B cell (primary cell): ENCODE results near the gene RSBN1L. TPM values are rescaled to one million over a fixed set of nuclear protein-coding genes. Genes with fewer than 3 reads are reported as not detected.

Experiments used
- ATAC-seq: fragments of 200-7000 bp; cut with Tn5 transposase; one replicate; pipeline ENCODE4 v1.10.0; 2021; ENCODE audit warnings: low read depth, mild to moderate bottlenecking, moderate number of reproducible peaks, moderate library complexity
- CTCF ChIA-PET: fragments of 350-600 bp; sonication (Branson Sonifier 250); formaldehyde crosslinking; loops from one replicate; lab custom pipeline; 2021; ENCODE audit warnings: antibody characterized with exemption, inconsistent platforms; lab: Charles Lee
- POLR2A ChIA-PET: fragments of 350-600 bp; sonication (Branson Sonifier 250); formaldehyde crosslinking; loops from one replicate; lab custom pipeline; 2021; ENCODE audit warnings: antibody characterized with exemption; lab: Charles Lee
- DNase-seq: peaks from one replicate; pipeline ENCODE4 v3.0.0; 2013
- H2AFZ ChIP-seq: 2 replicates; pipeline ENCODE4 v1.6.1; 2012; ENCODE audit warnings: mild to moderate bottlenecking, low read depth, low read length; ENCODE audit not compliant: insufficient read depth, poor library complexity, severe bottlenecking
- H3K27ac ChIP-seq, 2 donors: 1 replicate in 1 of 2; 2 replicates in 1 of 2; pipeline ENCODE4 v1.5.1; 2012 to 2013; ENCODE audit warnings: low read length in 2 of 2, mild to moderate bottlenecking in 2 of 2, moderate library complexity in 1 of 2
- H3K27me3 ChIP-seq, 4 experiments: fragments of 200-600 bp in 1 of 4; sonication (generic) in 1 of 4; replicated peaks in 1 of 4; 1 replicate in 2 of 4; 2 replicates in 2 of 4; pipeline versions ENCODE4 v1.6.1 to v1.7.0; 2013 to 2016; ENCODE audit warnings: low read length in 3 of 4, mild to moderate bottlenecking in 2 of 4, mixed read lengths in 1 of 4, moderate library complexity in 1 of 4; ENCODE audit not compliant: insufficient read depth in 4 of 4, control insufficient read depth in 3 of 4; ENCODE audit errors: control extremely low read depth in 1 of 4
- H3K36me3 ChIP-seq, 2 experiments: replicated peaks in 1 of 2; 1 replicate in 1 of 2; 2 replicates in 1 of 2; pipeline versions ENCODE4 v1.6.1 to v1.7.1; 2013; ENCODE audit warnings: low read length in 1 of 2; ENCODE audit not compliant: insufficient read depth in 2 of 2, control insufficient read depth in 1 of 2; ENCODE audit errors: control extremely low read depth in 1 of 2, extremely low read depth in 1 of 2
- H3K4me1 ChIP-seq, 2 donors: fragments of 200-600 bp in 1 of 2; sonication (generic) in 1 of 2; 1 replicate in 1 of 2; 2 replicates in 1 of 2; pipeline versions ENCODE4 v1.5.1 to v1.6.1; 2013 to 2017; ENCODE audit warnings: low read length in 2 of 2; ENCODE audit not compliant: control insufficient read depth in 2 of 2, insufficient read depth in 2 of 2
- H3K4me2 ChIP-seq: replicated peaks from 2 replicates; pipeline ENCODE3; 2012; ENCODE audit warnings: mild to moderate bottlenecking, low read depth, low read length; ENCODE audit not compliant: poor library complexity, severe bottlenecking
- H3K4me3 ChIP-seq, 5 experiments: fragments of 200-600 bp in 1 of 5; sonication (generic) in 1 of 5; 1 replicate in 3 of 5; 2 replicates in 2 of 5; pipeline versions ENCODE4 v1.5.1 to v1.7.0; 2011 to 2016; ENCODE audit warnings: low read length in 4 of 5, mild to moderate bottlenecking in 4 of 5, low read depth in 2 of 5, control low read depth in 1 of 5, moderate library complexity in 1 of 5; ENCODE audit not compliant: insufficient read depth in 1 of 5; ENCODE audit errors: control extremely low read depth in 1 of 5, extremely low read depth in 1 of 5
- H3K79me2 ChIP-seq: fragments of 200-600 bp; sonication (generic); one replicate; pipeline ENCODE4 v1.6.0; 2016; ENCODE audit warnings: low read length; ENCODE audit not compliant: control insufficient read depth, insufficient read depth
- H3K9ac ChIP-seq: fragments of 200-600 bp; sonication (generic); 2 replicates; pipeline ENCODE4 v1.6.1; 2017; ENCODE audit warnings: mild to moderate bottlenecking, low read length, moderate library complexity
- H3K9me3 ChIP-seq, 3 donors: one replicate each; pipeline versions ENCODE4 v1.6.1 to v1.7.1; 2013; ENCODE audit warnings: low read length in 2 of 3; ENCODE audit not compliant: control insufficient read depth in 2 of 3, insufficient read depth in 1 of 3; ENCODE audit errors: control extremely low read depth in 1 of 3
- H4K20me1 ChIP-seq: 2 replicates; pipeline ENCODE4 v1.6.0; 2012; ENCODE audit warnings: mild to moderate bottlenecking, low read length; ENCODE audit not compliant: insufficient read depth, control insufficient read depth, poor library complexity, severe bottlenecking
- H3K27ac Mint-ChIP-seq: one replicate; pipeline ENCODE4 v1.8.0; 2021; ENCODE audit warnings: mixed read lengths
- H3K27me3 Mint-ChIP-seq: one replicate; pipeline ENCODE4 v1.8.0; 2021; ENCODE audit warnings: mixed read lengths
- H3K4me1 Mint-ChIP-seq: one replicate; pipeline ENCODE4 v1.8.0; 2021; ENCODE audit warnings: mixed read lengths
- H3K4me3 Mint-ChIP-seq: one replicate; pipeline ENCODE4 v1.8.0; 2021; ENCODE audit warnings: mixed read lengths
- H3K9me3 Mint-ChIP-seq: one replicate; pipeline ENCODE4 v1.8.0; 2022; ENCODE audit warnings: mixed read lengths; ENCODE audit not compliant: insufficient read depth
- EZH2 ChIP-seq: IDR thresholded peaks from 2 replicates; pipeline ENCODE4 v1.6.1; 2012; ENCODE audit warnings: borderline replicate concordance, low read depth, mild to moderate bottlenecking, moderate library complexity, low read length; ENCODE audit not compliant: insufficient read depth, poor library complexity, severe bottlenecking
- WGBS: methylation state at CpG from one replicate; pipeline ENCODE4 v1.1.5; 2013; ENCODE audit warnings: missing lambda C conversion rate; ENCODE audit not compliant: insufficient coverage; 5-methylcytosine and 5-hydroxymethylcytosine counted together
- intact Hi-C: fragments of 100-400 bp; cut with micrococcal nuclease; formaldehyde crosslinking; loops from one replicate; pipeline ENCODE4 v1.10.0; 2022
- polyA plus RNA-seq: library from polyadenylated mRNA; depleted of rRNA; stranded (reverse); fragments of >200 nt; gene quantifications from 2 replicates; pipeline ENCODE4 v1.2.3, GENCODE V29; 2012
- total RNA-seq, 2 donors: library from RNA; stranded (reverse); fragments of 120-200 nt in 1 of 2; gene quantifications; 1 replicate in 1 of 2; 2 replicates in 1 of 2; pipeline versions ENCODE4 v1.2.3 to v1.2.4, GENCODE V29; 2013 to 2022
- TF ChIP-seq, protein P1 (sequence below): fragments of 200-600 bp; IDR thresholded peaks from one replicate; pipeline ENCODE4 v1.8.0; 2022; ENCODE audit warnings: antibody characterized with exemption, mild to moderate bottlenecking

The RSBN1L gene
- total and polyA plus RNA-seq, 2 donors (not counting 1 experiment from before 2014, with no cell fraction given) = 17.0 to 47.0 TPM

DNA sequence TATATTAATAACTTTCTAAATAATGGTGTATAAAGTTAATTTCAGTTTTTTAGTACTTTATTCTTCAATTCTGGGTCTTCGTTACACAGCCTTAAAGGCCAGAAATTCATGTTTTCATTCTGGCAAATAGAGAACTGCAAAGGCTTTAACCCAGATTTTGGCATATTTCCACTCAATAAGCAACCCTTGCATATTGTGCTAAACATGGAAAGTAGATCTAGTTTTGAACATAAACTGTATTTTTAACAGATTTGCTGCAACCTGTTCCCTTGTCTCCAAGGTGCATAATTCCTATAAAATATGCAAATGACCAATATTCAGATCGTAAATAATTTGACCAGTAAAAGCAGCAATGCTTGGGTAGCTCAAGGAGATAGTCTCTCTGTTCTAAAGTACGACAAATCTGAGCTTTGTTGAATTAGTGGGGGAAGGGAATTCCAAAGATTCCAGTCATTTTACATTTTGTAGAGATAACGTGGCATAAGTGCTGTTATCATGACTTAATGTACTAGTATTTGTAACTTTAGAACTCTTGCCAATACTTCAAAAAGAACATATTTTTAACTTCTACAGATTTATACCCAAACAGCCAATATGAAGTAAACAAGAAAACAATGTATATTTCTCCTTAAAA is 46.4 kb upstream of the RSBN1L start:
- Mint-ChIP-seq H3K9me3 (no peaks in the 10 kb centered on the region), H3K27me3 (no peaks in the 10 kb centered on the region), H3K27ac (no peak overlapping the region), H3K4me3 (no peak overlapping the region), H3K4me1 (no peaks in the 10 kb centered on the region)
- no peak for DNase-seq
- Histone ChIP-seq H3K27ac (no peak overlapping the region), H3K4me1 (no peaks in the 10 kb centered on the region), H3K79me2 (no peaks in the 10 kb centered on the region), H2AFZ (no peak overlapping the region), H3K9ac (no peak overlapping the region), H3K4me3 (no peak overlapping the region), H4K20me1 (no peaks in the 10 kb centered on the region), H3K27me3 (no peaks in the 10 kb centered on the region), H3K36me3 (no peaks in the 10 kb centered on the region), H3K4me2 (no peak overlapping the region), H3K9me3 (no peaks in the 10 kb centered on the region)
- ChIA-PET POLR2A (no interaction called here), CTCF (interaction anchor here (0.6 to 11.4 kb wide), 12 partner anchors 8 to 392 kb away, joined by 3 to 155 read pairs (median 7); partner anchors contain the start of gene RSBN1L)
- WGBS = no CpG with 5 or more reads among the region's 4 CpGs
- intact Hi-C loops = loop anchor here (5.0 kb wide), 2 partner anchors 47 to 287 kb away; partner anchors contain the start of gene RSBN1L
- TF ChIP-seq, protein P1, sequence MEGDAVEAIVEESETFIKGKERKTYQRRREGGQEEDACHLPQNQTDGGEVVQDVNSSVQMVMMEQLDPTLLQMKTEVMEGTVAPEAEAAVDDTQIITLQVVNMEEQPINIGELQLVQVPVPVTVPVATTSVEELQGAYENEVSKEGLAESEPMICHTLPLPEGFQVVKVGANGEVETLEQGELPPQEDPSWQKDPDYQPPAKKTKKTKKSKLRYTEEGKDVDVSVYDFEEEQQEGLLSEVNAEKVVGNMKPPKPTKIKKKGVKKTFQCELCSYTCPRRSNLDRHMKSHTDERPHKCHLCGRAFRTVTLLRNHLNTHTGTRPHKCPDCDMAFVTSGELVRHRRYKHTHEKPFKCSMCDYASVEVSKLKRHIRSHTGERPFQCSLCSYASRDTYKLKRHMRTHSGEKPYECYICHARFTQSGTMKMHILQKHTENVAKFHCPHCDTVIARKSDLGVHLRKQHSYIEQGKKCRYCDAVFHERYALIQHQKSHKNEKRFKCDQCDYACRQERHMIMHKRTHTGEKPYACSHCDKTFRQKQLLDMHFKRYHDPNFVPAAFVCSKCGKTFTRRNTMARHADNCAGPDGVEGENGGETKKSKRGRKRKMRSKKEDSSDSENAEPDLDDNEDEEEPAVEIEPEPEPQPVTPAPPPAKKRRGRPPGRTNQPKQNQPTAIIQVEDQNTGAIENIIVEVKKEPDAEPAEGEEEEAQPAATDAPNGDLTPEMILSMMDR = no peak
- TF ChIP-seq EZH2 = no peak
- no peak for ATAC-seq

GRCh38 chr7:77651575-77652162 is 44.6 kb upstream of the RSBN1L start:
- no peaks in the 10 kb centered on the region for H3K4me1 ChIP-seq
- Mint-ChIP-seq H3K27me3 (no peaks in the 10 kb centered on the region), H3K27ac (no peak overlapping the region), H3K9me3 (no peaks in the 10 kb centered on the region), H3K4me3 (no peak overlapping the region), H3K4me1 (no peaks in the 10 kb centered on the region)
- H2AFZ ChIP-seq = peak overlapping the region; percentile 14
- no peaks in the 10 kb centered on the region for H4K20me1 ChIP-seq
- intact Hi-C loops = loop anchor here (1.0 to 5.0 kb wide), 3 partner anchors 46 to 286 kb away; partner anchors contain the start of gene RSBN1L
- no peaks in the 10 kb centered on the region for H3K36me3 ChIP-seq
- H3K4me2 ChIP-seq = no peak overlapping the region
- ATAC-seq (no peak), DNase-seq (peak; percentile 62)
- H3K9me3 ChIP-seq = no peaks in the 10 kb centered on the region
- no peaks in the 10 kb centered on the region for H3K27me3 ChIP-seq
- WGBS = 0% methylated on average over 1 of the region's 3 CpGs
- TF ChIP-seq, protein P1 = peak; percentile 89
- no peak for TF ChIP-seq EZH2
- POLR2A ChIA-PET = interaction anchor here (0.5 to 1.2 kb wide), 3 partner anchors 44 to 235 kb away, joined by 3 read pairs; partner anchors contain the start of genes GSAP and RSBN1L
- H3K4me3 ChIP-seq = no peak overlapping the region
- H3K79me2 ChIP-seq = no peaks in the 10 kb centered on the region
- CTCF ChIA-PET = interaction anchor here (0.6 to 11.4 kb wide), 64 partner anchors 9 to 390 kb away, joined by 3 to 155 read pairs (median 4); partner anchors contain the start of genes GSAP, PTPN12 and RSBN1L
- H3K27ac ChIP-seq = no peak overlapping the region
- no peak overlapping the region for H3K9ac ChIP-seq
